Hepatocyte (in vitro differentiated cells): Measurements from ENCODE around the gene PIK3R1.

ENCODE experiments used
- CTCF ChIP-seq: fragments of 200-600 bp; sonication (generic); IDR thresholded peaks from 2 replicates; pipeline ENCODE4 v1.5.1; 2016; ENCODE audit warnings: antibody characterized with exemption, mild to moderate bottlenecking; ENCODE audit not compliant: poor library complexity
- EZH2 ChIP-seq: fragments of 200-600 bp; sonication (generic); IDR thresholded peaks from 2 replicates; pipeline ENCODE4 v1.6.1; 2016; ENCODE audit warnings: antibody characterized with exemption, mild to moderate bottlenecking, borderline replicate concordance
- EZH2phosphoT487 ChIP-seq: fragments of 200-600 bp; sonication (generic); IDR thresholded peaks from one replicate; pipeline ENCODE4 v1.6.1; 2018; ENCODE audit warnings: antibody characterized with exemption, mild to moderate bottlenecking, low read depth, moderate library complexity; ENCODE audit not compliant: unreplicated experiment, severe bottlenecking

- TF ChIP-seq EZH2phosphoT487 (no peak), EZH2 (no peak), CTCF (no peak)
Measured at GRCh38 chr5:68348447-68349222, 133.1 kb downstream of the PIK3R1 start.
